Neural cell (in vitro differentiated cells): ENCODE results near the gene RAB27A.

Experiments used
- CTCF ChIP-seq: fragments of 450-650 bp; IDR thresholded peaks from 2 replicates; pipeline ENCODE4 v1.5.1; 2014; ENCODE audit warnings: antibody characterized with exemption, mild to moderate bottlenecking, moderate library complexity; ENCODE audit not compliant: poor library complexity, severe bottlenecking
- EP300 ChIP-seq: fragments of 450-650 bp; conservative IDR thresholded peaks from 2 replicates; pipeline ENCODE4 v1.6.1; 2014; ENCODE audit warnings: antibody characterized with exemption, mild to moderate bottlenecking, moderate library complexity; ENCODE audit not compliant: poor library complexity, severe bottlenecking
- EZH2 ChIP-seq: fragments of 200-600, 300-800 bp; shearing (Covaris generic), sonication (generic); IDR thresholded peaks from 2 replicates; pipeline ENCODE4 v1.6.1; 2014; ENCODE audit warnings: antibody characterized with exemption, low read length, borderline replicate concordance, mild to moderate bottlenecking; ENCODE audit not compliant: insufficient read depth, poor library complexity, severe bottlenecking
- MXI1 ChIP-seq: fragments of 450-650 bp; conservative IDR thresholded peaks from 2 replicates; pipeline ENCODE4 v1.6.1; 2014; ENCODE audit warnings: antibody characterized with exemption, mild to moderate bottlenecking; ENCODE audit not compliant: poor library complexity, severe bottlenecking
- POLR2AphosphoS5 ChIP-seq: IDR thresholded peaks from 2 replicates; pipeline ENCODE4 v1.6.1; 2012
- RAD21 ChIP-seq: fragments of 450-650 bp; conservative IDR thresholded peaks from 2 replicates; pipeline ENCODE4 v1.6.1; 2014; ENCODE audit warnings: antibody characterized with exemption, mild to moderate bottlenecking, moderate library complexity
- SMC3 ChIP-seq: fragments of 450-650 bp; conservative IDR thresholded peaks from 2 replicates; pipeline ENCODE4 v1.6.1; 2014; ENCODE audit warnings: antibody characterized with exemption, mild to moderate bottlenecking, moderate library complexity; ENCODE audit not compliant: poor library complexity
- TAF1 ChIP-seq: IDR thresholded peaks from 2 replicates; pipeline ENCODE4 v1.6.1; 2012; ENCODE audit warnings: low read depth
- TF ChIP-seq, protein P1 (sequence below): IDR thresholded peaks from 2 replicates; pipeline ENCODE4 v1.6.1; 2012; ENCODE audit warnings: borderline replicate concordance

GRCh38 chr15:55221090-55222011 lies 68.3 kb downstream of the RAB27A start:
- TF ChIP-seq CTCF (no peak), EP300 (no peak), EZH2 (no peak), POLR2AphosphoS5 (no peak), SMC3 (no peak), TAF1 (no peak), MXI1 (no peak), RAD21 (no peak)
- TF ChIP-seq, protein P1, sequence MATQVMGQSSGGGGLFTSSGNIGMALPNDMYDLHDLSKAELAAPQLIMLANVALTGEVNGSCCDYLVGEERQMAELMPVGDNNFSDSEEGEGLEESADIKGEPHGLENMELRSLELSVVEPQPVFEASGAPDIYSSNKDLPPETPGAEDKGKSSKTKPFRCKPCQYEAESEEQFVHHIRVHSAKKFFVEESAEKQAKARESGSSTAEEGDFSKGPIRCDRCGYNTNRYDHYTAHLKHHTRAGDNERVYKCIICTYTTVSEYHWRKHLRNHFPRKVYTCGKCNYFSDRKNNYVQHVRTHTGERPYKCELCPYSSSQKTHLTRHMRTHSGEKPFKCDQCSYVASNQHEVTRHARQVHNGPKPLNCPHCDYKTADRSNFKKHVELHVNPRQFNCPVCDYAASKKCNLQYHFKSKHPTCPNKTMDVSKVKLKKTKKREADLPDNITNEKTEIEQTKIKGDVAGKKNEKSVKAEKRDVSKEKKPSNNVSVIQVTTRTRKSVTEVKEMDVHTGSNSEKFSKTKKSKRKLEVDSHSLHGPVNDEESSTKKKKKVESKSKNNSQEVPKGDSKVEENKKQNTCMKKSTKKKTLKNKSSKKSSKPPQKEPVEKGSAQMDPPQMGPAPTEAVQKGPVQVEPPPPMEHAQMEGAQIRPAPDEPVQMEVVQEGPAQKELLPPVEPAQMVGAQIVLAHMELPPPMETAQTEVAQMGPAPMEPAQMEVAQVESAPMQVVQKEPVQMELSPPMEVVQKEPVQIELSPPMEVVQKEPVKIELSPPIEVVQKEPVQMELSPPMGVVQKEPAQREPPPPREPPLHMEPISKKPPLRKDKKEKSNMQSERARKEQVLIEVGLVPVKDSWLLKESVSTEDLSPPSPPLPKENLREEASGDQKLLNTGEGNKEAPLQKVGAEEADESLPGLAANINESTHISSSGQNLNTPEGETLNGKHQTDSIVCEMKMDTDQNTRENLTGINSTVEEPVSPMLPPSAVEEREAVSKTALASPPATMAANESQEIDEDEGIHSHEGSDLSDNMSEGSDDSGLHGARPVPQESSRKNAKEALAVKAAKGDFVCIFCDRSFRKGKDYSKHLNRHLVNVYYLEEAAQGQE, result no peak
